IMR-90 (cell line): ENCODE results near the gene PAWR. TPM values are rescaled to one million over a fixed set of nuclear protein-coding genes. Genes with fewer than 3 reads are reported as not detected.

ENCODE experiments used
- ATAC-seq: fragments of 200-7000 bp; cut with Tn5 transposase; 2 replicates; pipeline ENCODE4 v1.9.1; 2020; ENCODE audit warnings: low read depth, mild to moderate bottlenecking, moderate library complexity
- BruUV-seq: library from RNA; stranded (reverse); fragments of 400-500 nt; replicated peaks from 2 replicates; lab custom pipeline; 2021; lab: Mats Ljungman, UMichigan
- CTCF ChIA-PET: fragments of 300-600 bp; formaldehyde crosslinking; extraction: SDS; loops from one replicate; lab custom pipeline; 2021; ENCODE audit warnings: antibody characterized with exemption; lab: Yijun Ruan, JAX
- POLR2A ChIA-PET: fragments of 300-600 bp; sonication (Branson Sonifier 250); formaldehyde crosslinking; loops from one replicate; lab custom pipeline; 2022; ENCODE audit warnings: antibody characterized with exemption; ENCODE audit not compliant: unreplicated experiment; lab: Charles Lee
- DNase-seq: peaks from one replicate; pipeline ENCODE4 v3.0.0; 2013
- H2AFZ ChIP-seq: replicated peaks from 2 replicates; pipeline ENCODE3; 2013; ENCODE audit warnings: low read length, mild to moderate bottlenecking; ENCODE audit not compliant: poor library complexity
- H2AK5ac ChIP-seq: 2 replicates; pipeline ENCODE4 v1.6.1; 2013; ENCODE audit warnings: low read depth, low read length, inconsistent platforms
- H2AK9ac ChIP-seq: replicated peaks from 2 replicates; pipeline ENCODE3; 2013; ENCODE audit warnings: mild to moderate bottlenecking, low read depth, low read length, moderate library complexity; ENCODE audit not compliant: poor library complexity
- H2BK120ac ChIP-seq: 2 replicates; pipeline ENCODE4 v1.6.1; 2013; ENCODE audit warnings: low read depth, low read length, inconsistent platforms
- H2BK15ac ChIP-seq: 3 replicates; pipeline ENCODE4 v1.6.1; 2013; ENCODE audit warnings: low read depth, low read length, inconsistent platforms
- H2BK20ac ChIP-seq: 2 replicates; pipeline ENCODE4 v1.6.1; 2013; ENCODE audit warnings: low read depth, mild to moderate bottlenecking, inconsistent platforms, low read length, moderate library complexity
- H2BK5ac ChIP-seq: 2 replicates; pipeline ENCODE4 v1.6.1; 2013; ENCODE audit warnings: mild to moderate bottlenecking, low read depth, low read length, inconsistent platforms; ENCODE audit not compliant: poor library complexity, severe bottlenecking
- H3K14ac ChIP-seq: replicated peaks from 2 replicates; pipeline ENCODE4 v1.6.1; 2013; ENCODE audit warnings: low read depth, low read length, inconsistent platforms
- H3K18ac ChIP-seq: 2 replicates; pipeline ENCODE4 v1.6.1; 2013; ENCODE audit warnings: low read depth, low read length, control low read depth
- H3K23ac ChIP-seq: 2 replicates; pipeline ENCODE4 v1.6.1; 2013; ENCODE audit warnings: low read depth, low read length, inconsistent platforms
- H3K27ac ChIP-seq: 2 replicates; pipeline ENCODE4 v1.5.1; 2013; ENCODE audit warnings: mild to moderate bottlenecking, control low read depth, low read length; ENCODE audit not compliant: insufficient read depth
- H3K27me3 ChIP-seq: 2 replicates; pipeline ENCODE4 v1.6.1; 2013; ENCODE audit warnings: low read length; ENCODE audit not compliant: control insufficient read depth, insufficient read depth
- H3K36me3 ChIP-seq: 2 replicates; pipeline ENCODE4 v1.6.1; 2013; ENCODE audit warnings: low read length, mixed read lengths; ENCODE audit not compliant: control insufficient read depth, insufficient read depth
- H3K4ac ChIP-seq: 2 replicates; pipeline ENCODE4 v1.6.1; 2013; ENCODE audit warnings: low read depth, low read length, inconsistent platforms
- H3K4me1 ChIP-seq: 2 replicates; pipeline ENCODE4 v1.6.1; 2013; ENCODE audit warnings: low read length, mixed read lengths; ENCODE audit not compliant: control insufficient read depth, insufficient read depth
- H3K4me2 ChIP-seq: 2 replicates; pipeline ENCODE4 v1.6.1; 2013; ENCODE audit warnings: low read depth, mild to moderate bottlenecking, control low read depth, low read length, moderate library complexity
- H3K4me3 ChIP-seq: 2 replicates; pipeline ENCODE4 v1.5.1; 2013; ENCODE audit warnings: low read depth, mild to moderate bottlenecking, control low read depth, low read length, moderate library complexity; ENCODE audit not compliant: insufficient read depth
- H3K56ac ChIP-seq: 2 replicates; pipeline ENCODE4 v1.6.1; 2013; ENCODE audit warnings: low read length, inconsistent platforms; ENCODE audit not compliant: insufficient read depth; ENCODE audit errors: extremely low read depth
- H3K79me1 ChIP-seq, 2 experiments: 2 replicates each; pipeline ENCODE4 v1.6.1; 2013; ENCODE audit warnings: low read length in 2 of 2, inconsistent platforms in 1 of 2, low read depth in 1 of 2
- H3K9ac ChIP-seq: 2 replicates; pipeline ENCODE4 v1.6.1; 2013; ENCODE audit warnings: low read depth, low read length, control low read depth
- H3K9me1 ChIP-seq: 2 replicates; pipeline ENCODE4 v1.6.1; 2013; ENCODE audit warnings: low read length, inconsistent platforms; ENCODE audit not compliant: insufficient read depth
- H3K9me3 ChIP-seq: 2 replicates; pipeline ENCODE4 v1.6.1; 2013; ENCODE audit warnings: low read length; ENCODE audit not compliant: control insufficient read depth, insufficient read depth
- H4K20me1 ChIP-seq: 2 replicates; pipeline ENCODE4 v1.6.1; 2013; ENCODE audit warnings: low read length, inconsistent platforms; ENCODE audit not compliant: insufficient read depth
- H4K5ac ChIP-seq: 2 replicates; pipeline ENCODE4 v1.6.1; 2013; ENCODE audit warnings: mild to moderate bottlenecking, low read depth, low read length, control low read depth
- H4K8ac ChIP-seq, 2 experiments: 2 replicates each; pipeline ENCODE4 v1.6.1; 2013; ENCODE audit warnings: low read depth in 2 of 2, low read length in 2 of 2, control low read depth in 1 of 2, inconsistent platforms in 1 of 2
- H4K91ac ChIP-seq: 2 replicates; pipeline ENCODE4 v1.6.1; 2013; ENCODE audit warnings: low read depth, low read length, inconsistent platforms; ENCODE audit not compliant: insufficient read depth
- BHLHE40 ChIP-seq: fragments of 150-350 bp; IDR thresholded peaks from 2 replicates; pipeline ENCODE4 v1.6.1; 2016; ENCODE audit warnings: mild to moderate bottlenecking, low read depth, low read length
- CEBPB ChIP-seq: IDR thresholded peaks from 2 replicates; pipeline ENCODE4 v1.6.1; 2012; ENCODE audit warnings: low read depth, low read length, improper control_type of control experiment
- CHD1 ChIP-seq: IDR thresholded peaks from 2 replicates; pipeline ENCODE4 v1.6.1; 2012; ENCODE audit warnings: low read depth, low read length, improper control_type of control experiment
- CTCF ChIP-seq: conservative IDR thresholded peaks from 2 replicates; pipeline ENCODE4 v1.5.1; 2012; ENCODE audit warnings: mild to moderate bottlenecking, low read depth, low read length, improper control_type of control experiment
- ELK1 ChIP-seq: fragments of 150-350 bp; IDR thresholded peaks from 2 replicates; pipeline ENCODE4 v1.6.1; 2016; ENCODE audit warnings: low read depth, mild to moderate bottlenecking, low read length, moderate library complexity, borderline replicate concordance
- FOS ChIP-seq: fragments of 150-350 bp; IDR thresholded peaks from 2 replicates; pipeline ENCODE4 v1.6.1; 2016; ENCODE audit warnings: low read depth, low read length
- MAFK ChIP-seq: IDR thresholded peaks from 2 replicates; pipeline ENCODE4 v1.6.1; 2012; ENCODE audit warnings: low read depth, low read length, improper control_type of control experiment
- MAZ ChIP-seq: IDR thresholded peaks from 2 replicates; pipeline ENCODE4 v1.6.1; 2012; ENCODE audit warnings: low read depth, mild to moderate bottlenecking, low read length, improper control_type of control experiment, moderate library complexity, borderline replicate concordance
- MXI1 ChIP-seq: IDR thresholded peaks from 2 replicates; pipeline ENCODE4 v1.6.1; 2012; ENCODE audit warnings: low read depth, mild to moderate bottlenecking, low read length, moderate library complexity, borderline replicate concordance
- NFE2L2 ChIP-seq: fragments of 150-350 bp; IDR thresholded peaks from 2 replicates; pipeline ENCODE4 v1.6.1; 2016; ENCODE audit warnings: low read depth, mild to moderate bottlenecking, low read length
- POLR2A ChIP-seq: IDR thresholded peaks from 2 replicates; pipeline ENCODE4 v1.6.1; 2012; ENCODE audit warnings: mild to moderate bottlenecking, low read depth, low read length
- RAD21 ChIP-seq: IDR thresholded peaks from 2 replicates; pipeline ENCODE4 v1.6.1; 2012; ENCODE audit warnings: low read length, improper control_type of control experiment
- RCOR1 ChIP-seq: IDR thresholded peaks from 2 replicates; pipeline ENCODE4 v1.6.1; 2012; ENCODE audit warnings: mild to moderate bottlenecking, low read length, improper control_type of control experiment; ENCODE audit not compliant: insufficient replicate concordance
- RFX5 ChIP-seq: IDR thresholded peaks from 2 replicates; pipeline ENCODE4 v1.8.0; 2012; ENCODE audit warnings: low read depth, mild to moderate bottlenecking, low read length, moderate library complexity
- SMC3 ChIP-seq: fragments of 150-350 bp; IDR thresholded peaks from 2 replicates; pipeline ENCODE4 v1.6.1; 2016; ENCODE audit warnings: low read depth, mild to moderate bottlenecking, antibody characterized with exemption, low read length, moderate library complexity
- USF2 ChIP-seq: fragments of 150-350 bp; IDR thresholded peaks from 2 replicates; pipeline ENCODE4 v1.6.1; 2017; ENCODE audit warnings: mild to moderate bottlenecking, antibody characterized with exemption, low read length, low read depth
- WGBS, 2 experiments: methylation state at CpG; one replicate each; pipeline versions ENCODE4 v1.1.5 to v1.1.7; 2013; ENCODE audit warnings: missing lambda C conversion rate in 2 of 2; ENCODE audit not compliant: insufficient read length in 1 of 2; ENCODE audit errors: extremely low coverage in 2 of 2; 5-methylcytosine and 5-hydroxymethylcytosine counted together
- dilution Hi-C: fragments of 300-500 bp; cut with HindIII; formaldehyde crosslinking; loops from one replicate; pipeline ENCODE4 v1.14.3; 2018; ENCODE audit warnings: low sequenced_read_pairs; ENCODE audit not compliant: unreplicated experiment
- in situ Hi-C: fragments of 300-500 bp; cut with MboI; formaldehyde crosslinking; loops from 3 replicates; pipeline ENCODE4 v1.14.3; 2019; ENCODE audit warnings: low sequenced_read_pairs, inconsistent platforms, mixed read lengths
- intact Hi-C: fragments of 100-400 bp; cut with micrococcal nuclease; formaldehyde crosslinking; loops from 2 replicates; pipeline ENCODE4 v1.10.0; 2022
- polyA plus RNA-seq, 3 experiments: library from polyadenylated mRNA; depleted of rRNA; stranded (reverse); fragments of >200 nt; gene quantifications; 2 replicates each; pipeline ENCODE4 v1.2.3, GENCODE V29; 2012; ENCODE audit warnings: low replicate concordance in 1 of 3
- total RNA-seq: library from RNA; depleted of rRNA; stranded (reverse); fragments of >200 nt; gene quantifications from 2 replicates; pipeline ENCODE4 v1.2.3, GENCODE V29; 2012

The PAWR gene
- total and polyA plus RNA-seq, 2 of the 4 experiments (the other 2 are of a cell fraction), result 13.2 to 13.6 TPM

GRCh38 chr12:79664518-79664917, 26.2 kb downstream of the PAWR start:
- no peak for TF ChIP-seq CHD1
- no peak for TF ChIP-seq MXI1
- TF ChIP-seq FOS, result no peak
- no peak for TF ChIP-seq USF2
- TF ChIP-seq MAZ, result no peak
- TF ChIP-seq CTCF, result no peak
- no peak for TF ChIP-seq RCOR1
- TF ChIP-seq RFX5, result no peak
- TF ChIP-seq MAFK, result no peak
- no peak for TF ChIP-seq BHLHE40
- TF ChIP-seq NFE2L2, result no peak
- TF ChIP-seq ELK1, result no peak
- no peak for TF ChIP-seq POLR2A
- TF ChIP-seq RAD21, result no peak
- no peak for TF ChIP-seq SMC3
- TF ChIP-seq CEBPB, result no peak
- Histone ChIP-seq H3K4me3 (no peak overlapping the region), H4K8ac (no peak overlapping the region), H3K4me1 (no peaks in the 10 kb centered on the region; the same call in 1 of the 2 replicates), H3K9me3 (no peaks in the 10 kb centered on the region), H4K20me1 (peaks cover 5% of the 10 kb centered on the region), H3K27me3 (no peaks in the 10 kb centered on the region), H2AK5ac (no peak overlapping the region), H3K4me2 (no peak overlapping the region), H3K18ac (no peak overlapping the region), H3K9ac (no peak overlapping the region), H3K9me1 (peaks cover 3% of the 10 kb centered on the region), H3K56ac (no peak overlapping the region), H2BK15ac (no peak overlapping the region), H3K23ac (no peak overlapping the region), H3K14ac (no peak overlapping the region), H2BK20ac (no peak overlapping the region), H3K79me1 (peaks cover 13 to 44% of the 10 kb centered on the region in 2 experiments), H4K91ac (no peak overlapping the region), H2AK9ac (no peak overlapping the region), H2AFZ (no peak overlapping the region), H2BK5ac (no peak overlapping the region), H3K36me3 (no peaks in the 10 kb centered on the region), H2BK120ac (no peak overlapping the region), H3K4ac (no peak overlapping the region), H3K27ac (no peak overlapping the region), H4K5ac (no peak overlapping the region)
- DNase-seq (no peak), ATAC-seq (no peak)
- dilution Hi-C loops, result no loop called here
- intact Hi-C loops, result no loop called here
- ChIA-PET POLR2A (no interaction called here), CTCF (no interaction called here)
- no CpG with 5 or more reads among the region's 4 CpGs for WGBS, 2 experiments
- in situ Hi-C loops, result no loop called here
- no TSS peak for BruUV-seq
